ENCODE results near the gene GNG8. TPM values are rescaled to one million over a fixed set of nuclear protein-coding genes. Genes with fewer than 3 reads are reported as not detected.

GNG8 gene
- polyA plus RNA-seq, 1 of the 3 experiments (the other 2 are of a cell fraction), result not detected

DNA sequence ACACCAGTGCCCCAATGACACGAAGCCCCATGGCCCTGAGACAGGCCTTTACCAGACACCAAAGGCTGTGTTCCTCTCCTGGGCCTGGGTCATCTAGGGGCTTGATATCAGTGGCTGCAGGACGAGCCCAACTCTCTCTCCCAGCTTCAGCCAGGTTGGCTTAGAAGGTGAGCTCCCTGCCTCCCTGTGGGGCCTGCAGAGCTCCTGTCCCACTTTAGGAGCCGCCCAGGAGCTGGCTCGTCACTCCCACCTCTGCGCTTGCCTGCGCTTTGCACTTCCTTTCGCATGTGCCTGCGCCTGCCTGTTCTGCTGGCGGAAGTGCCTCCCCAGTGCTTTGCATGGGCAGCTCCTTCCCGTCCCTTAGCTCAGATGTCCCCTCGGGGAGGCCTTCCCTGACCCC is 30.0 kb downstream of the GNG8 start:
- H3K79me2 ChIP-seq (ENCODE audit: insufficient read depth), result peaks cover 57% of the 10 kb centered on the region
- H3F3A ChIP-seq (replicated peaks; ENCODE audit: insufficient read depth), result no peaks in the 10 kb centered on the region
- H3K36me3 ChIP-seq (replicated peaks in 1 of 2; ENCODE audit: control insufficient read depth in 1 of 2, insufficient read depth in 2 of 2, low read length in 1 of 2), result peaks cover 19 to 53% of the 10 kb centered on the region in 2 experiments
- H3K9me2 ChIP-seq, result no peaks in the 10 kb centered on the region
- POLR2A ChIA-PET, result interaction anchor here (0.9 to 1.4 kb wide), 2 partner anchors 14 to 16 kb away, joined by 3 read pairs; no protein-coding TSS in a partner anchor
- H2AFZ ChIP-seq (ENCODE audit: low read depth), result no peak overlapping the region
- H3K9ac ChIP-seq, result no peak overlapping the region
- no peak overlapping the region for H3K4me3 ChIP-seq (ENCODE audit: low read depth in 2 of 2, low read length in 1 of 2)
- H3K4me2 ChIP-seq, result no peak overlapping the region
- 98% methylated on average over 10 of the region's 11 CpGs for WGBS (ENCODE audit: low lambda C conversion rate)
- DNase-seq, result no peak
- TF ChIP-seq NFIC (IDR thresholded peaks at IDR 0.05; ENCODE audit: borderline replicate concordance) (no peak), YY1 (IDR thresholded peaks at IDR 0.05; ENCODE audit: low read depth) (no peak), FOXJ3 (CRISPR knock-in tag; IDR thresholded peaks at IDR 0.05) (no peak), SIN3A (IDR thresholded peaks at IDR 0.05; ENCODE audit: borderline replicate concordance, low read depth, low read length) (no peak), FOSL2 (IDR thresholded peaks at IDR 0.05; ENCODE audit: borderline replicate concordance, low read depth) (no peak), RAD21 (IDR thresholded peaks at IDR 0.05; ENCODE audit: low read length) (no peak), SMC3 (IDR thresholded peaks at IDR 0.05; ENCODE audit: low read depth, low read length) (no peak), EZH2phosphoT487 (IDR thresholded peaks at IDR 0.05; ENCODE audit: borderline replicate concordance, low read depth) (no peak), NRF1 (IDR thresholded peaks at IDR 0.05; ENCODE audit: low read depth, low read length) (no peak), FOXM1 (IDR thresholded peaks at IDR 0.05; ENCODE audit: low read depth) (no peak), EP300 (IDR thresholded peaks at IDR 0.05; ENCODE audit: borderline replicate concordance in 1 of 2, low read depth in 1 of 2, low read length in 1 of 2) (no peak), ELF1 (IDR thresholded peaks at IDR 0.05) (no peak), MXI1 (IDR thresholded peaks at IDR 0.05; ENCODE audit: low read depth, low read length) (no peak), TCF12 (IDR thresholded peaks at IDR 0.05) (no peak), RXRA (IDR thresholded peaks at IDR 0.05; ENCODE audit: borderline replicate concordance, low read depth) (no peak)
- TF ChIP-seq, protein P1, sequence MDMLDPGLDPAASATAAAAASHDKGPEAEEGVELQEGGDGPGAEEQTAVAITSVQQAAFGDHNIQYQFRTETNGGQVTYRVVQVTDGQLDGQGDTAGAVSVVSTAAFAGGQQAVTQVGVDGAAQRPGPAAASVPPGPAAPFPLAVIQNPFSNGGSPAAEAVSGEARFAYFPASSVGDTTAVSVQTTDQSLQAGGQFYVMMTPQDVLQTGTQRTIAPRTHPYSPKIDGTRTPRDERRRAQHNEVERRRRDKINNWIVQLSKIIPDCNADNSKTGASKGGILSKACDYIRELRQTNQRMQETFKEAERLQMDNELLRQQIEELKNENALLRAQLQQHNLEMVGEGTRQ (IDR thresholded peaks at IDR 0.05; ENCODE audit: borderline replicate concordance, low read depth, low read length), result no peak
- TF ChIP-seq, protein P2, sequence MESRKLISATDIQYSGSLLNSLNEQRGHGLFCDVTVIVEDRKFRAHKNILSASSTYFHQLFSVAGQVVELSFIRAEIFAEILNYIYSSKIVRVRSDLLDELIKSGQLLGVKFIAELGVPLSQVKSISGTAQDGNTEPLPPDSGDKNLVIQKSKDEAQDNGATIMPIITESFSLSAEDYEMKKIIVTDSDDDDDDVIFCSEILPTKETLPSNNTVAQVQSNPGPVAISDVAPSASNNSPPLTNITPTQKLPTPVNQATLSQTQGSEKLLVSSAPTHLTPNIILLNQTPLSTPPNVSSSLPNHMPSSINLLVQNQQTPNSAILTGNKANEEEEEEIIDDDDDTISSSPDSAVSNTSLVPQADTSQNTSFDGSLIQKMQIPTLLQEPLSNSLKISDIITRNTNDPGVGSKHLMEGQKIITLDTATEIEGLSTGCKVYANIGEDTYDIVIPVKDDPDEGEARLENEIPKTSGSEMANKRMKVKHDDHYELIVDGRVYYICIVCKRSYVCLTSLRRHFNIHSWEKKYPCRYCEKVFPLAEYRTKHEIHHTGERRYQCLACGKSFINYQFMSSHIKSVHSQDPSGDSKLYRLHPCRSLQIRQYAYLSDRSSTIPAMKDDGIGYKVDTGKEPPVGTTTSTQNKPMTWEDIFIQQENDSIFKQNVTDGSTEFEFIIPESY (IDR thresholded peaks at IDR 0.05; ENCODE audit: borderline replicate concordance, low read depth), result no peak
- TF ChIP-seq, protein P3, sequence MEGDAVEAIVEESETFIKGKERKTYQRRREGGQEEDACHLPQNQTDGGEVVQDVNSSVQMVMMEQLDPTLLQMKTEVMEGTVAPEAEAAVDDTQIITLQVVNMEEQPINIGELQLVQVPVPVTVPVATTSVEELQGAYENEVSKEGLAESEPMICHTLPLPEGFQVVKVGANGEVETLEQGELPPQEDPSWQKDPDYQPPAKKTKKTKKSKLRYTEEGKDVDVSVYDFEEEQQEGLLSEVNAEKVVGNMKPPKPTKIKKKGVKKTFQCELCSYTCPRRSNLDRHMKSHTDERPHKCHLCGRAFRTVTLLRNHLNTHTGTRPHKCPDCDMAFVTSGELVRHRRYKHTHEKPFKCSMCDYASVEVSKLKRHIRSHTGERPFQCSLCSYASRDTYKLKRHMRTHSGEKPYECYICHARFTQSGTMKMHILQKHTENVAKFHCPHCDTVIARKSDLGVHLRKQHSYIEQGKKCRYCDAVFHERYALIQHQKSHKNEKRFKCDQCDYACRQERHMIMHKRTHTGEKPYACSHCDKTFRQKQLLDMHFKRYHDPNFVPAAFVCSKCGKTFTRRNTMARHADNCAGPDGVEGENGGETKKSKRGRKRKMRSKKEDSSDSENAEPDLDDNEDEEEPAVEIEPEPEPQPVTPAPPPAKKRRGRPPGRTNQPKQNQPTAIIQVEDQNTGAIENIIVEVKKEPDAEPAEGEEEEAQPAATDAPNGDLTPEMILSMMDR (IDR thresholded peaks at IDR 0.05), result no peak
- TF ChIP-seq, protein P4, sequence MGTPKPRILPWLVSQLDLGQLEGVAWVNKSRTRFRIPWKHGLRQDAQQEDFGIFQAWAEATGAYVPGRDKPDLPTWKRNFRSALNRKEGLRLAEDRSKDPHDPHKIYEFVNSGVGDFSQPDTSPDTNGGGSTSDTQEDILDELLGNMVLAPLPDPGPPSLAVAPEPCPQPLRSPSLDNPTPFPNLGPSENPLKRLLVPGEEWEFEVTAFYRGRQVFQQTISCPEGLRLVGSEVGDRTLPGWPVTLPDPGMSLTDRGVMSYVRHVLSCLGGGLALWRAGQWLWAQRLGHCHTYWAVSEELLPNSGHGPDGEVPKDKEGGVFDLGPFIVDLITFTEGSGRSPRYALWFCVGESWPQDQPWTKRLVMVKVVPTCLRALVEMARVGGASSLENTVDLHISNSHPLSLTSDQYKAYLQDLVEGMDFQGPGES (IDR thresholded peaks at IDR 0.05; ENCODE audit: low read depth, low read length), result no peak
- no peaks in the 10 kb centered on the region for H3K27me3 ChIP-seq (ENCODE audit: insufficient read depth)
- H3K27ac ChIP-seq (ENCODE audit: low read depth in 2 of 2, low read length in 1 of 2), result peak overlapping the region in 1 of 2 experiments; percentile 39; a peak in 1 of 4 replicates
- peaks cover 40% of the 10 kb centered on the region for H4K20me1 ChIP-seq (ENCODE audit: insufficient read depth)
- H3K9me3 ChIP-seq, result no peaks in the 10 kb centered on the region
- CTCF ChIA-PET, result interaction anchor here (0.6 to 23.7 kb wide), 6 partner anchors 10 to 385 kb away, joined by 3 to 471 read pairs (median 4); partner anchors contain the start of gene DACT3
- H3K4me1 ChIP-seq (ENCODE audit: control insufficient read depth in 1 of 2, insufficient read depth in 2 of 2, low read depth in 1 of 2, low read length in 1 of 2), result peaks cover 19 to 48% of the 10 kb centered on the region in 2 experiments
